SK-N-MC (cell line): Measurements from ENCODE around the gene ARID3C.

Experiments used
- DNase-seq: peaks from one replicate; pipeline ENCODE4 v3.0.0-alpha.2; 2011; ENCODE audit warnings: low read depth, low spot score
- H3K27ac ChIP-seq: fragments of 200-600 bp; sonication (generic); 2 replicates; pipeline ENCODE4 v1.5.1; 2016; ENCODE audit warnings: mixed run types
- H3K36me3 ChIP-seq: fragments of 200-600 bp; sonication (generic); 2 replicates; pipeline ENCODE4 v1.6.1; 2017; ENCODE audit warnings: antibody characterized with exemption, low read length, mixed read lengths; ENCODE audit not compliant: insufficient read depth
- H3K4me3 ChIP-seq: fragments of 200-600 bp; sonication (generic); 2 replicates; pipeline ENCODE4 v1.5.1; 2016
- H3K9ac ChIP-seq: fragments of 200-600 bp; sonication (generic); 2 replicates; pipeline ENCODE4 v1.8.0; 2017; ENCODE audit warnings: mixed run types, mixed read lengths; ENCODE audit not compliant: insufficient read length
- H3K9me3 ChIP-seq: fragments of 200-600 bp; sonication (generic); 2 replicates; pipeline ENCODE4 v1.6.1; 2017; ENCODE audit warnings: low read depth, mild to moderate bottlenecking, antibody characterized with exemption, low read length, moderate library complexity, mixed read lengths
- EZH2 ChIP-seq: fragments of 200-600 bp; sonication (generic); IDR thresholded peaks from one replicate; pipeline ENCODE4 v1.6.1; 2017; ENCODE audit warnings: antibody characterized with exemption
- FOXP2 ChIP-seq: optimal IDR thresholded peaks from 2 replicates; pipeline ENCODE3; 2011; ENCODE audit warnings: mild to moderate bottlenecking, moderate library complexity; ENCODE audit not compliant: insufficient read depth; ENCODE audit errors: extremely low read length, control extremely low read depth
- POLR2AphosphoS5 ChIP-seq: IDR thresholded peaks from 2 replicates; pipeline ENCODE4 v1.6.1; 2012; ENCODE audit warnings: mild to moderate bottlenecking, low read depth, low read length, borderline replicate concordance

Gene ARID3C

GRCh38 chr9:34585946-34586669 is 42.8 kb downstream of the ARID3C start:
- no peak overlapping the region for H3K9ac ChIP-seq
- no peak overlapping the region for H3K27ac ChIP-seq
- TF ChIP-seq FOXP2 (no peak), EZH2 (no peak), POLR2AphosphoS5 (no peak)
- no peaks in the 10 kb centered on the region for H3K36me3 ChIP-seq
- H3K9me3 ChIP-seq, result no peaks in the 10 kb centered on the region
- no peak for DNase-seq
- no peak overlapping the region for H3K4me3 ChIP-seq

- Histone ChIP-seq H3K36me3 (no peaks in the 10 kb centered on the region), H3K27ac (no peak overlapping the region), H3K9ac (no peak overlapping the region), H3K9me3 (no peaks in the 10 kb centered on the region), H3K4me3 (no peak overlapping the region)
- TF ChIP-seq POLR2AphosphoS5 (no peak), FOXP2 (no peak), EZH2 (no peak)
- DNase-seq, result no peak
Measured at GRCh38 chr9:34584970-34585369, 43.9 kb downstream of the ARID3C start.

GRCh38 chr9:34582787-34583186 is 46.1 kb downstream of the ARID3C start:
- no peaks in the 10 kb centered on the region for H3K36me3 ChIP-seq
- no peak overlapping the region for H3K27ac ChIP-seq
- H3K9me3 ChIP-seq, result no peaks in the 10 kb centered on the region
- TF ChIP-seq POLR2AphosphoS5, result no peak
- TF ChIP-seq FOXP2, result no peak
- no peak for TF ChIP-seq EZH2
- H3K4me3 ChIP-seq, result no peak overlapping the region
- H3K9ac ChIP-seq, result no peak overlapping the region
- no peak for DNase-seq

GRCh38 chr9:34581318-34581717 is 47.5 kb downstream of the ARID3C start:
- H3K4me3 ChIP-seq, result no peak overlapping the region
- no peaks in the 10 kb centered on the region for H3K36me3 ChIP-seq
- no peaks in the 10 kb centered on the region for H3K9me3 ChIP-seq
- H3K9ac ChIP-seq, result no peak overlapping the region
- no peak for DNase-seq
- no peak for TF ChIP-seq EZH2
- no peak overlapping the region for H3K27ac ChIP-seq

- no peak for TF ChIP-seq FOXP2
- H3K9ac ChIP-seq, result no peak overlapping the region
- no peak overlapping the region for H3K4me3 ChIP-seq
- no peak overlapping the region for H3K27ac ChIP-seq
- no peaks in the 10 kb centered on the region for H3K36me3 ChIP-seq
- DNase-seq, result no peak
- H3K9me3 ChIP-seq, result no peaks in the 10 kb centered on the region
Measured at GRCh38 chr9:34580358-34580757, 48.5 kb downstream of the ARID3C start.

GRCh38 chr9:34579808-34580163 is 49.1 kb downstream of the ARID3C start:
- DNase-seq, result no peak
- Histone ChIP-seq H3K9ac (no peak overlapping the region), H3K36me3 (no peaks in the 10 kb centered on the region), H3K27ac (no peak overlapping the region), H3K4me3 (no peak overlapping the region), H3K9me3 (no peaks in the 10 kb centered on the region)
- no peak for TF ChIP-seq FOXP2
- TF ChIP-seq POLR2AphosphoS5, result no peak
- TF ChIP-seq EZH2, result no peak

- H3K4me3 ChIP-seq, result no peak overlapping the region
- H3K36me3 ChIP-seq, result no peaks in the 10 kb centered on the region
- TF ChIP-seq FOXP2 (no peak), EZH2 (no peak), POLR2AphosphoS5 (no peak)
- no peak overlapping the region for H3K27ac ChIP-seq
- H3K9me3 ChIP-seq, result no peaks in the 10 kb centered on the region
- no peak overlapping the region for H3K9ac ChIP-seq
- DNase-seq, result no peak
Measured at GRCh38 chr9:34579104-34579807, 49.6 kb downstream of the ARID3C start.

- TF ChIP-seq POLR2AphosphoS5, result no peak
- TF ChIP-seq FOXP2, result no peak
- TF ChIP-seq EZH2, result no peak
- H3K9me3 ChIP-seq, result no peaks in the 10 kb centered on the region
- no peak overlapping the region for H3K27ac ChIP-seq
- H3K4me3 ChIP-seq, result no peak overlapping the region
- H3K9ac ChIP-seq, result no peak overlapping the region
- no peak for DNase-seq
- no peaks in the 10 kb centered on the region for H3K36me3 ChIP-seq
Measured at GRCh38 chr9:34578241-34579103, 50.4 kb downstream of the ARID3C start.
